HK-2 (cell line): ENCODE data around the gene MTR.
A peak's percentile ranks its signal among the peaks of the same experiment; 100 is the strongest.
"Not testable (repeated sequence)": the region's sequence is repeated elsewhere in the genome, so short reads cannot be mapped to it uniquely, and the experiment has no call there.

Source experiments
- DNase-seq: peaks from one replicate; pipeline ENCODE4 v3.0.0-alpha.2; 2018; ENCODE audit not compliant: unreplicated experiment

MTR gene

DNA sequence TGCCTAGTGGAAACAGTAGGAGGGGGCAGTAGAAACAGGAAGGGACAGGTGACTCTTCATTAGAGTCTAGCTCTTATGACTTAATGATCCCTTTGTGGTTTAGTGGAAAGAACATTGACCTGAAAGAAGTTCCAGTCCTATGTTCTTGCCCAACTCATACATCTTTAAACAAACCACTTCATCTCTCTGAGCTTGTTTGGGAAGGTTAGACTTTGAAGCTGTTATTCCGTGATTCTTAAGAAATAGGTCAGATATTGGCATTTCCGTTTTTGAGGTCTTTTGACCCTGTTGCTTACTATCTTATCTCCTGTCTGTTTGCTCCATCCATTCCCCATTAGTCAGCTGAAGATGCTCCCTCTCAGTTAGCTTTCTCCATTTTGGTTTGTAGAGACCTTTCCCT lies 38.5 kb downstream of the MTR start:
- no peak for DNase-seq

DNA sequence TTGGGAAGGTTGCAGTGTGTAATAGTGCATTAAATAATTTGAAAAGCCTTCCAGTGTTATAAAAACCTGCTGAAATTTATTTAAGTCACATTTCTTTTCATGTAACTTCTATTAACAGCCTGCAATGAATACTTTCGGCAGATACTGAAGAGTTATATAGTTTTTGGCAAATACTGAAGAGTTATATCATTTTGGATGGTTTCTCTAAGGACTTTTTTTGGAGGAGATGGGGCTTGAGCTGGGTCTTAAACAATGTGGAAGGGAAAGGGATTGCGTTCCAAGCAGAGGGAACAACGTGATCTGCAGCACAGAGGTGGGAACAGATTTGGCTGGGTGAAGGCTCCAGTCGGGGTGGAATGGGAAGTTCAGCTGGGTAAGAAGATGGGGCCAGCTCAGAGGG lies 39.8 kb downstream of the MTR start:
- DNase-seq, result no peak

DNA sequence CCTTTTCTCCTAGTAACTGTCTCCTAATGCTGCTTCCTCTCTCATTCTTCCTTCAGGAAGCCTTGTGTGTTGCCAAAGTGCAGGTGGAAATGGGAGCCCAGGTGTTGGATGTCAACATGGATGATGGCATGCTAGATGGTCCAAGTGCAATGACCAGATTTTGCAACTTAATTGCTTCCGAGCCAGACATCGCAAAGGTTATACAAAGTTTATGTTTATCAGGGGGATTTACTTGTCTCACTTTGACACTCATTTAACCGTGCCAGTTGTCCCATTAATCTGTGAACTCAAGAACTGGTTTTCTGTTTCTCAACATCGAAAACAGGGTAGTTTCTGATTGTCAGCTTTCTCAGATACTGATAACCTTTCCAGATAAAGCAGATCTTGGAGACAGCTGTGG lies 40.4 kb downstream of the MTR start:
- DNase-seq, result no peak

DNA sequence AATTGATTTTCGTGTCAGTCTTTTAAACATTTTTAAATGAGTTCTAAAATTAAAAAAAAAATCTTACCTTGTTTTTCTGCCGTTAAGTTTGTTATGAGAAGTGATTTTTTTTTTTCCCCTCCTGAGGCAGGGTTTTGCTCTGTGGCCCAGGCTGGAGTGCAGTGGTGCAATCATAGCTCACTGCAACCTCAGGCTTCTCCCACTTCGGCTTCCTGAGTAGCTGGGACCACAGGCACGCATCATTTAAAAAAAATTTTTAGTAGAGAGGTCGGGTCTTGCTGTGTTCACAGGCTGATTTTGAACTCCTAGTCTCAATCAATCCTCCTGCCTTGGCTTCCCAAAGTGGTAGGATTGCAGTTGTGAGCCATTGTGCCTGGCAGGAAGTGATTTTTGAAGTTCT lies 41.1 kb downstream of the MTR start:
- no peak for DNase-seq

DNA sequence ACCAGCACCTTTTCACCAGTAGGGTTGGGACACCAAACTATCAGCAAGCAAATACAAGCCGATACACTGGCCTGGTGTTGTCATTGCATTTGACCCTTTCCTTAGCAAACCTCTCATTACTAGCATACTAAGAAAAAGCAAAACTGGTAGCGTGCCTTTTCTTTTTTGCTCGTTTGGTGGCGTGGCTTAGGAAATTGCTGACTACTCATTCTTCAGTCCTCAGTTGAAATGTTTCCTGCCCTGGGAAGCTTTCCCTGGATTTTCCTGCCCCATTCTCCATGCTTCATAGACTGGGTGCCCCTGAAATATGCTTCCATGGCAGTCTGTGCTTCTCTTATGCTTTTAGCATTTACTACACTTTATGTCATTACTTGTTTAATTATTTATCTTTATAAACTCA lies 42.0 kb downstream of the MTR start:
- no peak for DNase-seq

DNA sequence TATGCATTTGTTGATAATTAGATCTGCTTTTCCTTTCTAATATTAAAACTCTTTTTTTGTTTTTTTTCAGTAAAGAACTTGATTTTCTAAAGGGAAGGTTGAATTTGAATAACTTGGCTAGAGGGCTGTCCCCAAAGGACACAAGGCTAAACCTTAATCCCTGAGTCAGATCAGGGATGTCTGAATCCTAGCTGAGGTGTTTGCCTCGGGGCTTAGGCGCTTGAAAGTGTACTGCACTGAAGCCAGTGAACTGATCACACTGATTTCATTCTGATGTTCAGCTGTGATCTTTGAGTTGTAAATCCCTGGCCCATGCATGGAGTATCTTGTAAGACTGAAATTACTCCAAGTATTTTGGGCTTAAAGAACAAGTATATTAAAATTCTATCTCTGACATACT lies 42.8 kb downstream of the MTR start:
- no peak for DNase-seq

DNA sequence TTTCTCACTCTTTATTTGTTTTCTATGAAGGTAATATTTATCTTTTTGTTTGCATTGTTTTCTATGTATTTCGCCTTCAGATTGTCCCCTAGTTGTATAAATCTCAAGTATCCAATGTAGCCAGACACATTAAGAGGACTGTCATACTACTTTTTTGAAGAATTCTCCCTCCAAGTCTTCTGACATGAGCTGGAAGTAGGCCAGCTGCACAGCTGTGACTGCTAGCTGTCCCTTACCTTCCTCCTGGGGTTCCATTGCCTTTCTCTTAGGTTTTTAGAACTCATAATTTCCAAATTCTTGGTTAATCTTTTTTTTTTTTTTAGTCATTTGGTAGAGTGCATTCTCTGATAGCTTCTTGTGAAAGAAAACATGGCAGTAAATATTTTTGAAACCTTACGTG lies 46.2 kb downstream of the MTR start:
- no peak for DNase-seq

DNA sequence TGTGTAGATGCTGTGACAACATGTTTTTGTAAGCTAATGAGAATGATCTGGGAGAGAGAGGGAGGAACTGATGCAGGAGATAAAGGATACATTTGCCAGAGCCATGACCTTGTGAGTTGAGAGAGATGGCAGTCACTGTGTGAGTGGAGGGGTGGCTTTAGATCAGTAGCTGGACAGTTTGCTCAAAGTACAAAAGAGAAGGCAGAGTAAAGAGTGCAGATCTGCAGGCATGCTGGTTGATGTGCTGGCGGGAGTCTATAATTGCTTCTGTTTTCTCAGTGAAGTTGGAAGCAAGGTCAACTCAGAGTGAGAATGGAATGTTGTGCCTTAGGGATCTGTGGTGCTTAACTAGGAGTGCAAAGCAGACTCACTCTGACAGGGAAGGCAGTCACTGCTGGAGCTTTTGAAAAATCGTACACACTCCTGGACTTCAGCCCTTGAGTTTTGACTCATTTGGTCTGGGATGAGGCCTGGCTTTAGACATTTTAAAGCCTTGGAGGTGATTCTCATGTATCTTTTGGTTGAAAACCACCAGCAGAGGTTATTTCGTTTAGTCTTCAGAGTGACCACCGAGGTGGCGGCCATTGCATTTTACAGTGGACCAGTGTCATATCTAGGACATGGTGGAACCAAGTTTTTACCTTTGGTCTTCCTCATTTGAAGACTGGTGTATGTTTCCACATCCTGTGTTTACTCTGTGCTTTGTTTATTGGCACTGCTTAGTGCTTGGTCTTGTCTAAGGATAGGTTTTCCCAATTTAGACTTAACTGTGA lies 49.6 kb downstream of the MTR start:
- no peak for DNase-seq

DNA sequence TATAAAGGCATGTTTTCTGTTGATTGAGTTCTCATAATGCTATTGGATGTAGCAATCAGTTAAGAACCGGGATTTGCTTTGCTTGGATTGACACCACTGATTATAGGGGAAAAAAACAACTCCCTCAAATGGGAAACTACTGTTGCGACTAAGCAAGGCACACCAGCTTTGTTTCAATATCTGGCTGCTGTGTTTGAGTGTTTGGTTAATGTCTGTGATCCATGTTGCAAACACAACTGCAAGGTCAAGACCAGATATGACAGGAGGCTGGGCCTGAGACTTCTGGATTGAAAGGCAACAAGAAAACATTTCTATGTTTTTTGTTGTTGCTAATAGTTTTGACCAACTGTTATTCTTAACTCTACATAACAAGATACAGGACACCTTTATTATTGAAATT lies 50.7 kb downstream of the MTR start:
- no peak for DNase-seq

DNA sequence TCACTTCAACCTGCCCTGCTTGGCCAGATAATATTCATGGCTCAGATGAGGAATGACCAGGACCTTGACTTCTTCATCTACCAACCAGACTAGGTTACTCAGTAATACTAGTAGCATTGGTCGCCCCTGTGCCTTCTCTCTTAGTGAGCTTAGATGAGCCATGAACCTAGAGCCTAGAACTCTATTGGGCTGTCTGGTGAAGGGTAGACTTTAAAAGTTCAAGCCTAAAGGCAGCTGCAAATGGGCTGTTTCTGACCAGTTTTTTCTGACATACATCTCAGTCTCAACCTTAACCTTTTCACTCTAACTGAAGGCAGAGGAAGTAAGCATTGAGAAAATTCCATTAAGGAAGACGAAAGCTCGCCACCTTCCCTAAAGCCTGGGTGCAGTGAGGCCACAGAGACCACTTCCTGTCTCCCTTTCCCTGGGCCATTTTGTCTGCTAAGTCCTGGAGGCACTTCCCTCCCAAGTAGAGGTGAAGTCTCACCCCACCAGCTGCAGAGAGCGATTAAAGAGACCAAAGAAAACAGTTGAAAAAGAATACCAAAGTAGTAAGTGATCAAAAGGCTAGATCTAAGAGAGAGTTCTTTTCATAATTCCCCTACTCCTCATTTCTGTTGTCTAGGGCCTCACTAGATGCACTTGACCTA lies 53.3 kb downstream of the MTR start:
- DNase-seq, result no peak

DNA sequence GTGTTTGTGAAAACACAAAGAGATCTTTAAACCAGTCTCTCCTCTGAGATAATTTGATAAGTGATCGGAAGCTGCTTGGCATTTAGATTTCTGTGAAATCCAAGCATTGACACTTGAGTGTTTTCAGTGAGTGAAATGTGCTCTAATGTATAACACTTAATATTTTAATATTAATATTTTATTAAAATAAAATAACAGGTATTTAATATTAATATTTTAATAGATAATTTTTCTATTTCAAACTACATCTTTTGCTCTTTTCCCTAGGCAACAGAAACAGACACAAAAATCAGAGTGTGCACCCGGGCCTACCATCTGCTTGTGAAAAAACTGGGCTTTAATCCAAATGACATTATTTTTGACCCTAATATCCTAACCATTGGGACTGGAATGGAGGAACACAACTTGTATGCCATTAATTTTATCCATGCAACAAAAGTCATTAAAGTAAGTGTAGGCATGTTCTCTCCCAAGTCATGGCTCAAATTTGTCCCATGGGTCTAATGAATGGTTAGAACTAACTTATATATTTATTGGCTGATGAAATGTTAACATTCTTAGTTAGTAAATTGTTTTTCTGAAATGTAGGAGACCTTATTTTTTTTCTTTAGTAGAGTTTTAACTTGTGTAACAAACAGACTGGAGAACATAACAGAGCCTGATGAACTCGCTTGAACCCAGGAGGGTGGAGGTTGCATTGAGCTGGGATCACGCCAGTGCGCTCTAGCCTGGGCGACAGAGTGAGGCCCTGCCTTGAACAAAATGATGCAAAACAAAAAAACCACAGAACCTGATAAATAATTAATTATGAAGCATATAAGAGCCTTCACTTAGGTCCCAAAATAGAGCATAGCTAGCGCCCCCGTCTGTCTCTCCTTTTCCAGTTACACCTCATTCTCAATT lies 55.2 kb downstream of the MTR start:
- no peak for DNase-seq

DNA sequence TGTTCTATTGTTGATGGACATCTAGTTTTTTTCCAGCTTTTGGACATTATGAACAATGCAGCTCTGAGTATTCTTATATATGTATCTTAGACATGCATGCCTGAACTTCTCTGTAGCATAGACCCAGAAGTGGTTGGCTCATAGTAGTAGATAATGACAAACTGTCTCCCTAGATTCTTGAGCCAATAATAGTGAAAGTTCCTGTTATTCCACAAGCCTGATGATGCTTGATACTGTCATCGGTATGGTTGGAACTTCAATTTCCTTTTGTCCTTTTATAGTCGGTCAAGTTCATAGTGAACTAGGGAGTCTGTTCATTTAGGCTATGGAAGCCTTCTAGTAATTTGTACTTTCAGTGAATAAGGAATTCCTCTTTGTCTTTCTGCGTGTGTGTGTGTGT lies 56.8 kb downstream of the MTR start:
- DNase-seq, result no peak

DNA sequence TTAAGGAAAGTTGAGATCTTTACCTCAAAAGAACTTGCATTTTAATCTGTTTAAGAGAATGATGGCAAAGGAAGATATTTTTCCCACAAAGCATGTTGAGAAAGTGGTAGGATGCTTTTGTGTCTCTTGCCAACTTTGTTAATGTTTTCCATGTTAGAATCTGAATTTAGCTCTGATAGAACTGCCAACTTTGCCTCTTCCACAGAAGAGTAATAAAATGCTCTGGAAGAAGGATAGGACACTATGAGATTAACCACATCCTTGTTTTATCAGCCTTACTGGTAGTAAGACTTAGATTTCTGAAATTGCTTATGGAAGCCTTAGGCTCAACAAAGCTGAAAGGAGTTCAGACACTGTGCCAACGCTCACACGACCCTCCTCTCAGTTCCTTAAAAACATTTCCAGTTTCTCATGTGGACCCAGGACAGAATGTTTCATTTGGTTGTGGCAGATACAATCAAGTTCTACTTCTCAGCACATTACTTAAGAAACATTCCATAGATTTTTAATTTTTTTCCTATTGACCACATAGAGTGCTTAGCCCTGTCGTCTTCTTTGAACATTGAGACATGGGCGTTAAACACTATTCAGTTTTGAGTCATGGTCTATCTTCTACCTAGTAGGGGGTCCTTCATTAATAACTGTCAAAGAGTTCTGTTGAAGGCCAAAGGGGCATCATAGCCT lies 59.0 kb downstream of the MTR start:
- no peak for DNase-seq

DNA sequence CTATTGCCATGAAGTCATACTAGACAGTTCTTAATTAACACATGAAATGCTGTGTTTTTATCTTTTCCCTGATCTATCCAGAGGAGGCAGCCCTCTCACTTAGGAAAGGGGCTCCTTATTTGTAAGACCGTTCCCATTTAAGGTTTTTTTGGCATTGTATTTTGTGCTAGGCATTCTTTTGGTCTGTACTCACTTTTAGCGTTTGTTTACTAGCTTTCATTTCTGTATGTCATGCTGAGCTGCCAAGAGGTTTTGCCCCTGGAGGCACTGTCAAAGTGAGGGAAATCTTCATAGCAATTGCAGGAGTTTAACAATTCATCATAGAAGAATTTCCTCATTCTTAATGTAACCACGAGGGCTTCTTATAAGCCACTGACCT lies 59.5 kb downstream of the MTR start:
- DNase-seq, result peak; percentile 18

DNA sequence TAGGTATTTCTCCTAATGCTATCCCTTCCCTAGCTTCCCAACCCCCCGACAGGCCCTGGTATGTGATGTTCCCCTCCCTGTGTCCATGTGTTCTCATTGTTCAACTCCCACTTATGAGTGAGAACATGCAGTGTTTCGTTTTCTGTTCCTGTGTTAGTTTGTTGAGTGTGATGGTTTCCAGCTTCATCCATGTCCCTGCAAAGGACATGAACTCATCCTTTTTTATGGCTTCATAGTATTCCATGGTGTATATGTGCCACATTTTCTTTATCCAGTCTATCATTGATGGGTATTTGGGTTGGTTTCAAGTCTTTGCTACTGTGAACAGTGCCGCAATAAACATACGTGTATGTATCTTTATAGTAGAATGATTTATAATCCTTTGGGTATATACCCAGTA lies 61.6 kb downstream of the MTR start:
- DNase-seq, result not testable (repeated sequence)

DNA sequence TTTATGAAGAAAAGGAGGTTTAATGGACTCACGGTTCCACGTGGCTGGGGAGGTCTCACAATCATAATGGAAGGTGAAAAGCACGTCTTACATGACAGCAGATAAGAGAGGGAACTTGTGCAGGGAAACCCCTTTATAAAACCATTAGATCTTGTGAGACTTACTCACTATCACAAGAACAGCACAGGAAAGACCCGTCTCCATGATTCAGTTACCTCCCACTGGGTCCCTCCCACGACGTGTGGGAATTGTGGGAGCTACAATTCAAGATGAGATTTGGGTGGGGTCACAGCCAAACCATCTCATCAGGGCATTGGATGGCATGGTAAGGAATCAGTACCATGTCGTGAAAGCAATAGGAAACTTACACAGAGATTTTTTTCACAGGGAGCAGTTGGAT lies 63.1 kb downstream of the MTR start:
- no peak for DNase-seq

DNA sequence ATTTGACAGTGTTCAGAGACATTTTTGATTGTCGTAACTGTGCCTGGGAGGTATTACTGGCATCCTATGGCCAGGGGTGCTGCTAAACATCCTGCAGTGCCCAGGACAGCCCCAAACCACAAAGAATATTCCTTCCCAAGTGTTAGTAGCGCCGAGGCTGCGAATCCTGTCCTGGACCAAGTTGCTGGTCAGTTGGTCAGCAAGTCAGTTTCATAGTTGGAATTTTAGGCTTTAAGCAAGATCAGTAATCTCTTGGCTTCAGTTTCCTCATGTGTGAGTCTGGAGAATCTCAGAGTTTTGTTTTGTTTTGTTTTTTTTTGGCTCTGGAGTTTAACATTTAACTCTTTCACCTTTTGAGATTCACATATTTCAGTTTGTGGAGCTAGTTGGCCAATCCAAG lies 65.0 kb downstream of the MTR start:
- DNase-seq, result no peak

DNA sequence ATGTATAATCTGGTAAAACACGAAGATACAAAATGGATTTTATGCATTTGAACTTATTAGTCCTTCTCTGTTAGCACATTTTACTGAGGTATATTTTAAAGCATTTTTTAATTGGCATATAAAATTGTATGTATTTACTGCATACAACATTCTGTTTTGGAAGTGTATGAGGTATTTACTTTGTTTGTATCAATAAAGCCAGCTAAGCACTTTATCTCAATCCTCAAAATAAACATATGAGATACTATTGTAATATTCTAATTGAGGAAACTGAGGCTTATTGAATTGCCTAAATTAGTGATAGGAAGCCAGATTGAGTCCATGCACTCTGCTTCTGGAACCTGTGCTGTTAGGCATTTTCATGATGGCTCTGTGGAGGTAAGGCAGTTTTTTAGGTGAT lies 65.6 kb downstream of the MTR start:
- DNase-seq, result no peak

DNA sequence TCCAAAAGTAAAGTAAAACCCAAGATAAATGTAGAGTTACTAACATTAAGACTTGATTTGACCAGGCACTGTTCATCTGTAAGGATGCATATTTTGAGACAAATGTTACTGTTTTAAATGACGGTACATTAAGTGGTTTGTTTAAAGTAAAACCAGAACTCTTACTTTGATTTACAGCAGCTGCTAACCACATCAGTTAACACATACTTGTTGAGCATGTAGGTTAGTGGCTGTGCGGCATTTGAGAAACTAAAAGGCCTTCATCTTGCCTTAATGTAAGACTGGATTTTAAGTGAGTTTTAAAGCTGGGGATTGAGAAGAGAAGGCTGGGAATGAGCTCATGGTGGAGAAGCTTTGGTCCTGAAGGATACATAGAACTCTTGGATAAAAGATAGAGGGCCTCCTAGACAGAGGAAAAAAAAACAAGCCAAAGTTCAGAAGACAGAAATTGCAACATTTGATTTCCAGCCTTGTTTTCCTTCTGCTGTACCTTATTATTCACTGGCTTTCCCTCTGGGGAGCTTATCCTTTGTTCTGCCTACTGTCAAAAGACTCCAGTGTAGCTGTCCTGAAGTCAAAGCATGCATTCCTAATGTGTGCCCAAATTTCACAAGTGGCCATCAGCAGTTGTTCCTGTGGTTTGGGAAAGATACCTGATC lies 66.6 kb downstream of the MTR start:
- DNase-seq, result no peak

DNA sequence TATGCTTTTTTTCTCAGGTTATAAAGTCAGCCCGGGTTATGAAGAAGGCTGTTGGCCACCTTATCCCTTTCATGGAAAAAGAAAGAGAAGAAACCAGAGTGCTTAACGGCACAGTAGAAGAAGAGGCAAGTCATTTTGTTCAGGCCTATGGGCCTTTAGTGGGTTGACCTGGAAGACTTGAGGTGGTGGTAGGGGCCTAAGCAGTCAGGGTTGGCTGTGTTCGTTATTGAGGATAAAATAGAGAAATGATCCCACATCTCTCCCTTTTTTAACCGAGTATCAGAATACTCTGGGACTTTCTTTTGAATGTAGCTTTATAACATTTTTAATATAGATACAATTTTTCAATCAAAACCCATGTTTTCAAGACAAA lies 67.1 kb downstream of the MTR start:
- no peak for DNase-seq

DNA sequence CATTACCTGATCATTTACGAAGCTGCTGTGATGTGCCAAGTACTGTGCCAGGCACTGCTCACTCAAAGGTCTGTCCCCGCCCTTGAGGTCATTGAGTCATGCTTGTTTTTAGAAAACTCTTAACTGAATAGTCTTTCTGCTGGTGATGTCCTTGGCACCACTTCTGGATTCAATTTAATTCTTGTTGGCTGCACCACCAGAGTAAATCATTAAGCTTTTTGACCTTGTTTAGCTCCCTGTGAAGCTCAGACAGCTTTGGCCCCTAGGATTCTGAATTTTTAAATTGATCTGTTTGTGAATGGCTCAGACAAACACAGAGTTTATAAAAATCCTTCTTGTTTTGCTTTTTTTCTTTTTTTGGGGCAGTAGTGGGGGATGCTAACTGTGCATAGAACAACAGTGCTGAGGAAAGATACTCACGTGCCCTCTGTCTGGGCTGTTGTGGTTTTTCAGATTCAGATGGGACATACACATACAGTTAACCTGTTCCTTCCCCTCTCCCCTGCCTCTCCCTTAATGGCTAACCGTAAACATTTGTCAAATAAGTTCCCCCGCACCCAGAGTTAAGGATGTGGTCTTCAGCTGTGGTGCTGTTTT lies 67.6 kb downstream of the MTR start:
- no peak for DNase-seq
